Measurements from ENCODE around the gene AACS.

GRCh38 chr12:125181107-125181506, 115.9 kb downstream of the AACS start:
- TF ChIP-seq JUND (IDR thresholded peaks at IDR 0.05; ENCODE audit: low read depth, low read length) (no peak), CTCF (IDR thresholded peaks at IDR 0.05 in 2 of 3, conservative IDR thresholded peaks at IDR 0.05 in 1 of 3; ENCODE audit: control insufficient read depth in 2 of 3, extremely low read depth in 1 of 3, insufficient read depth in 1 of 3, low read depth in 3 of 3, low read length in 3 of 3) (no peak), REST (IDR thresholded peaks at IDR 0.05; ENCODE audit: low read depth, low read length) (no peak), CHD4 (IDR thresholded peaks at IDR 0.05) (no peak), ZNF274 (IDR thresholded peaks at IDR 0.05; ENCODE audit: insufficient read depth, insufficient read length) (no peak), SUPT20H (IDR thresholded peaks at IDR 0.05; ENCODE audit: borderline replicate concordance, control insufficient read depth, low read depth, low read length) (no peak), MYC (IDR thresholded peaks at IDR 0.05; ENCODE audit: insufficient read depth, insufficient read length, insufficient replicate concordance, low read length, severe bottlenecking) (no peak), BRCA1 (IDR thresholded peaks at IDR 0.05; ENCODE audit: low read depth, low read length) (no peak), POLR2A (IDR thresholded peaks at IDR 0.05; ENCODE audit: low read depth, low read length) (no peak), NKRF (conservative IDR thresholded peaks at IDR 0.05) (no peak), RCOR1 (conservative IDR thresholded peaks at IDR 0.05; ENCODE audit: low read depth, low read length) (no peak), EZH2 (IDR thresholded peaks at IDR 0.05; ENCODE audit: borderline replicate concordance, control insufficient read depth, low read depth, low read length) (no peak), EED (IDR thresholded peaks at IDR 0.05; ENCODE audit: low read depth) (no peak)
